Lung (tissue), 12 donors: ENCODE measurements around the gene FAM24B. TPM values are rescaled to one million over a fixed set of nuclear protein-coding genes. Genes with fewer than 3 reads are reported as not detected.

Source experiments
- ATAC-seq: fragments of 200-7000 bp; cut with Tn5 transposase; one replicate; pipeline ENCODE4 v1.9.1; 2020; ENCODE audit warnings: moderate number of reproducible peaks; ENCODE audit not compliant: insufficient read depth, low FRiP score
- DNase-seq, 3 donors: peaks; one replicate each; pipeline ENCODE4 v3.0.0-alpha.2; 2013 to 2017
- H3K27ac ChIP-seq, 2 donors: one replicate each; pipeline ENCODE4 v1.5.1; 2013; ENCODE audit warnings: mild to moderate bottlenecking in 2 of 2, moderate library complexity in 2 of 2, control low read depth in 1 of 2, inconsistent platforms in 1 of 2, low read depth in 1 of 2, low read length in 1 of 2
- H3K27me3 ChIP-seq, 3 donors: one replicate each; pipeline ENCODE4 v1.5.1; 2013; ENCODE audit warnings: low read length in 2 of 3; ENCODE audit not compliant: control insufficient read depth in 3 of 3, insufficient read depth in 3 of 3
- H3K36me3 ChIP-seq, 4 donors: one replicate each; pipeline ENCODE4 v1.5.1; 2013; ENCODE audit warnings: low read length in 4 of 4, mild to moderate bottlenecking in 1 of 4, moderate library complexity in 1 of 4; ENCODE audit not compliant: control insufficient read depth in 4 of 4, insufficient read depth in 4 of 4
- H3K4me1 ChIP-seq, 5 donors: one replicate each; pipeline ENCODE4 v1.5.1; 2013; ENCODE audit warnings: low read length in 5 of 5, mild to moderate bottlenecking in 2 of 5, moderate library complexity in 1 of 5; ENCODE audit not compliant: control insufficient read depth in 5 of 5, insufficient read depth in 5 of 5
- H3K4me3 ChIP-seq: one replicate; pipeline ENCODE4 v1.5.1; 2013; ENCODE audit warnings: mild to moderate bottlenecking, control low read depth, moderate library complexity
- H3K9ac ChIP-seq, 2 donors: one replicate each; pipeline ENCODE4 v1.5.1; 2013; ENCODE audit warnings: low read length in 2 of 2, control low read depth in 1 of 2; ENCODE audit not compliant: insufficient read depth in 1 of 2
- H3K9me3 ChIP-seq, 4 donors: one replicate each; pipeline ENCODE4 v1.5.1; 2013; ENCODE audit warnings: low read length in 3 of 4, mild to moderate bottlenecking in 1 of 4, moderate library complexity in 1 of 4; ENCODE audit not compliant: control insufficient read depth in 4 of 4, insufficient read depth in 3 of 4
- WGBS, 2 donors: extraction: QIAGEN DNeasy Blood & Tissue Kit; methylation state at CpG; one replicate each; pipeline ENCODE4 v1.1.7; 2013; 5-methylcytosine and 5-hydroxymethylcytosine counted together
- polyA plus RNA-seq, 2 donors: library from polyadenylated mRNA; stranded (reverse); fragments of 200-250 nt; gene quantifications; one replicate each; pipeline ENCODE4 v1.2.1, GENCODE V29; 2013
- total RNA-seq, 2 donors: library from RNA; depleted of rRNA in 1 of 2; stranded (reverse); fragments of >200 nt in 1 of 2; gene quantifications; one replicate each; pipeline ENCODE4 v1.2.1, GENCODE V29; 2014 to 2021
- TF ChIP-seq, protein P1 (sequence below): IDR thresholded peaks from 2 replicates; pipeline ENCODE4 v1.5.1; 2012; ENCODE audit warnings: mild to moderate bottlenecking; ENCODE audit errors: control extremely low read depth, extremely low read depth
- donor health status: control.
- donor health status: control.
- donor health status: Bipolar disorder and iron deficiency.
- donor health status: healthy.
- donor health status: DM: yes; HTN: yes; CAD: no.

FAM24B gene
- total and polyA plus RNA-seq, 4 donors, result 1.6 to 7.8 (median 3.2) TPM

DNA sequence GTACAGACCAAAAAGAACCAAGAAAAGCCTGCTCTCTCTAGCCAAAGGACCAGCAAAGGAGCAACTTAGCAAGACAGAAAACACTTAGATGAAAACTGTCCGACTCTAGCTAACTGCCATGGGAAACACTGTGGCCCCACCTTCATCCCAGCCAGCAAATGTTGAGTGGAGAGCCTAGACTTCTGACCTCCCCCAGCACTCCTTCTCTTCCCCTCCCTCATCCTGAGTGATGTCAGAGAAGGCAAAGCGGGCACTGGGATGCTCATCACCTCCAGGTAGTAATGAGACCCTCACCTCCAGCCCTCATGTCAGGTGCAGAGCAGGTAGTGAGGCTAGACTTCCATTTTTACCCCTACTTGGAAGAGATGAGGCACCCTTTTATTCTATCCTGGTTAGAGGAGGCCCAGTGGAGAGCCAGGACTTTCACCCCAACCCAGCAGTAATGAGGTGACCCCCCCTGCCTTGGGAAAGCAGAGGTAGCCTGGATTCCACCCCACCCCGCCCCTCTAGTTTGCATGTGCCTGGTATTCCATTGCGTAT lies 50.6 kb downstream of the FAM24B start:
- peaks cover 0 to 2% (median 0%) of the 10 kb centered on the region in 4 donors for H3K9me3 ChIP-seq
- H3K27ac ChIP-seq, result no peak overlapping the region
- no peak overlapping the region for H3K4me3 ChIP-seq
- TF ChIP-seq, protein P1, sequence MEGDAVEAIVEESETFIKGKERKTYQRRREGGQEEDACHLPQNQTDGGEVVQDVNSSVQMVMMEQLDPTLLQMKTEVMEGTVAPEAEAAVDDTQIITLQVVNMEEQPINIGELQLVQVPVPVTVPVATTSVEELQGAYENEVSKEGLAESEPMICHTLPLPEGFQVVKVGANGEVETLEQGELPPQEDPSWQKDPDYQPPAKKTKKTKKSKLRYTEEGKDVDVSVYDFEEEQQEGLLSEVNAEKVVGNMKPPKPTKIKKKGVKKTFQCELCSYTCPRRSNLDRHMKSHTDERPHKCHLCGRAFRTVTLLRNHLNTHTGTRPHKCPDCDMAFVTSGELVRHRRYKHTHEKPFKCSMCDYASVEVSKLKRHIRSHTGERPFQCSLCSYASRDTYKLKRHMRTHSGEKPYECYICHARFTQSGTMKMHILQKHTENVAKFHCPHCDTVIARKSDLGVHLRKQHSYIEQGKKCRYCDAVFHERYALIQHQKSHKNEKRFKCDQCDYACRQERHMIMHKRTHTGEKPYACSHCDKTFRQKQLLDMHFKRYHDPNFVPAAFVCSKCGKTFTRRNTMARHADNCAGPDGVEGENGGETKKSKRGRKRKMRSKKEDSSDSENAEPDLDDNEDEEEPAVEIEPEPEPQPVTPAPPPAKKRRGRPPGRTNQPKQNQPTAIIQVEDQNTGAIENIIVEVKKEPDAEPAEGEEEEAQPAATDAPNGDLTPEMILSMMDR, result no peak
- H3K9ac ChIP-seq, result no peak overlapping the region
- DNase-seq, result no peak
- H3K4me1 ChIP-seq, result no peaks in the 10 kb centered on the region
- 83 to 87% methylated on average over 4 of the region's 4 CpGs for WGBS, 2 donors
- no peak for ATAC-seq
- H3K27me3 ChIP-seq, result peaks cover 0 to 5% (median 0%) of the 10 kb centered on the region in 3 donors
- H3K36me3 ChIP-seq, result no peaks in the 10 kb centered on the region

GRCh38 chr10:122827302-122827701 lies 52.1 kb downstream of the FAM24B start:
- TF ChIP-seq, protein P1, result no peak
- H3K4me3 ChIP-seq, result no peak overlapping the region

GRCh38 chr10:122822973-122823690 lies 56.2 kb downstream of the FAM24B start:
- Histone ChIP-seq H3K36me3 (no peaks in the 10 kb centered on the region), H3K4me3 (no peak overlapping the region), H3K27ac (no peak overlapping the region), H3K27me3 (peaks cover 0 to 21% (median 6%) of the 10 kb centered on the region in 3 donors), H3K9ac (no peak overlapping the region), H3K9me3 (peaks cover 0 to 2% (median 0%) of the 10 kb centered on the region in 4 donors), H3K4me1 (no peaks in the 10 kb centered on the region)
- 84 to 89% methylated on average over 11 of the region's 11 CpGs for WGBS, 2 donors
- DNase-seq (no peak), ATAC-seq (no peak)
- TF ChIP-seq, protein P1, result no peak

More at GRCh38 chr10:122827302-122827701, 52.1 kb downstream of the FAM24B start:
- DNase-seq, result no peak
- WGBS, 2 donors, result 92 to 94% methylated on average over 3 of the region's 3 CpGs
- Histone ChIP-seq H3K9ac (no peak overlapping the region), H3K9me3 (peaks cover 0 to 2% (median 0%) of the 10 kb centered on the region in 4 donors), H3K4me1 (no peaks in the 10 kb centered on the region), H3K27ac (no peak overlapping the region), H3K36me3 (no peaks in the 10 kb centered on the region), H3K27me3 (peaks cover 0 to 5% (median 0%) of the 10 kb centered on the region in 3 donors)
- no peak for ATAC-seq
